Activated CD8-positive, alpha-beta memory T cell treated with anti-CD3 and anti-CD28 coated beads for 48 hours (primary cell): ENCODE data around the gene CACNG6.

Experiments
- DNase-seq, 3 experiments: peaks; one replicate each; pipeline ENCODE4 v3.0.0-alpha.2; 2020; ENCODE audit warnings: low read depth in 2 of 3, low spot score in 2 of 3

Gene CACNG6

DNA sequence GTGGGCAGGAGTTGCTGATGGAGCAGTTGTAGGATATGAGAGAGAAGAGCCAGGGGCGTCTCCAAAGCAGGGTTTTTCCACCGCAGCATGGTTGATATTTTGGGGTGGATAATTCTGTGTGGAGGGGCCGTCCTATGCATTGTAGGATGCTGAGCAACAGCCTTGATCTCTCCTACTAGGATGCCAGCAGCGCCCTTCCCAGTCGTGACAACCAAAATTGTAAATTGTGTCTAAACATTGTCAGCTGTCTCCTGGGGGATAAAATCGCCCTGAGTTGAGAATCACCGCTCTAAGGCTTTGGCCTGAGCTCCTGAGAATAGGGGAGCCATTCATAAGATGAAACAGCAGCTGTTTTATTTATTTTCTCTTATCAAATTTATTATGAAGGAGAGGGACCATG lies 24.5 kb upstream of the CACNG6 start:
- no peak for DNase-seq

DNA sequence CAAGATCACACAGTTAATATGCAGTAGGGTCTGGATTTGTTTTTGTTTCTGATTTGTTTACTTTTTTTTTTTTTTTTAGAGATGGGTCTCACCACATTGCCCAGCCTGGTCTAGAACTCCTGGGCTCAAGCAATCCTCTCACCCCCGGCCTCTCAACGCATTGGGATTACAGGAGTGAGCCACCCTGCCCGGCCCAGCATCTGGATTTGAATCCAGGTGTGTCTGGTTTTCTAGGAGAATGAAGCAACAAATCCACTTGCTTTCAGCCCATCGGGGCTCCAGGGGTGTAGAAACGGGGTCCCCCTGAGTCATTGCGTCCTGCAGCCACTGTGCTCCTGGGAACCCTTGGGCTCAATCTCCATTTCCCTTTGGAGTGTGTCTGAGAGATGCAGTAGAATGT lies 22.1 kb upstream of the CACNG6 start:
- DNase-seq: no peak

DNA sequence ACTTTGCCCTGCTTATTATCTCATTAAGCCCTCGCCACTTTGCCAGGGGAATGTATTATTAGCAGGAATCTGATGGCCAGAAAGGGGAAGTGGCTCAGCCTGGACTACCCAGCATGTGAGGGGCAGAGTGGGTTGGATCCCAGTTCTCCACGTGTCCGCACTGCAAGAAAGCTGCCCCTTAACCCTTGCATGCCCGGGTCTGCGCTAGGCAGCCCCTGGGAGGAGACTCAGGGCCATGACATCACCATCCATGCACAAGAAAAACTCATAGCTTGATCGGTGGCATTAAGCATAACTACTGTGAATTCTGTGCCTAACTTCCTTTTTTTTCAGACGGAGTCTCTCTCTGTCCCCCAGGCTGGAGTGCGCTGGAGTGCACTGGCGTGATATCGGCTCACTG lies 19.8 kb upstream of the CACNG6 start:
- no peak for DNase-seq

DNA sequence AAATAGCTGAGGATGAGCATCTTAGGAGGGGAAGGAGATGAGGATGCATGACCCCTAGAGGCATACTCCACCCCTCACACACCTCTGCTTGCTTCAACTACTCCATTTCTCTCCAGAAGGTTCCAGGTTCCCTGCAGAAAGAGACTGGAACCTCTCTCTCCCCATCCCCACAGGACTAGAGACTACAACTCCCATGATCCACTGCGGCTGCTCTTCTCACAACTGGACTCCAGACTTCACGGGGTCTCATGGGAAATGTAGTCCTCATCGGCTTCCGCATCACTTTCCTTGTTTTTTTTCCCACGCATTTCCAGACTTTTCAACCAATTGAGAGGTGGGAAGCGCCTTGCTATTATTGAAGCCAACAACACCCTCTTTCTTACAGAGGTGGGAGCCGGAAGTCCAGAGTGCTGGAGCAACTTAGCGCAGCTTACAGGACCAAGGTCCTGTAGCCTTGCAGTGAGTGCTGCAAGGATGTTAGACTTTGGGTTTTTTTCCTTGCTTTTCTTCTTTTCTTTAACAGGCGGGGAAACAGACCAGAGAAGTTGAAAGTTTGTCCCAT lies 13.9 kb upstream of the CACNG6 start:
- DNase-seq: peak in 1 of 3 experiments; percentile 30

DNA sequence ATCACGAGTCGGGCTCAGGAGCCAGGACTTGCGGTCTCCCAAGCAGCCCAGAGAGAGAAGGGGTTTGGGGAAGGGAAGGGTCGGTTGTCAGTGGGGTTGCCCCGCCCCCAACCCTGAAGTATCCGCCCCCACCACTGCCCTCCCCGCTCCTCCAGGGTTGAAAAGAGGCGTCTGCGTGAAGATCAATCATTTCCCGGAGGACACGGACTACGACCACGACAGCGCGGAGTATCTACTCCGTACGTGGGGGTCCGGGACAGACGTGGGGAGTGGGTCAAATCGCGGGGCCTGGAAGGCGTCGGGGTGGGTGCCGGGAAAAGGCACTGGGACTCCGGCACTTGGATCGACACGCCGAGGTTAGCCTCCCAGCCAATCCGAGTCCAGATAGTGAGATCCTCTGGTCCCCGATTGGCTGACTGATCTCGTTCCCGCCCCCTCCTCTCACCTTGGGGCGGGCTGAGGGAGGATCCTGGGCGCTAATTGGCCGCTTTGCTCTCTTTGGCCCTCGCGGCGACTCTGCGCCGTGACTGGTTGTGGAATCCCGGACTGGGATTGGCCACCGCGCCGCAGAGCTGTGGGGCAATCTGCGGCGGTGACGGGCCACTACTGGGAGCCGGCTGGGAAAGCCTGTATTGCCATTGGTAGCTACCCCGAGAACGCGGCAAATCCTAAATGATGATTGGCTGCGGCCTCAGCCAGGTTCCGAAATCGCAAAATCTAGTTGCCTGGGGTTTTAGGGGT lies 13.3 kb upstream of the CACNG6 start:
- DNase-seq: no peak

DNA sequence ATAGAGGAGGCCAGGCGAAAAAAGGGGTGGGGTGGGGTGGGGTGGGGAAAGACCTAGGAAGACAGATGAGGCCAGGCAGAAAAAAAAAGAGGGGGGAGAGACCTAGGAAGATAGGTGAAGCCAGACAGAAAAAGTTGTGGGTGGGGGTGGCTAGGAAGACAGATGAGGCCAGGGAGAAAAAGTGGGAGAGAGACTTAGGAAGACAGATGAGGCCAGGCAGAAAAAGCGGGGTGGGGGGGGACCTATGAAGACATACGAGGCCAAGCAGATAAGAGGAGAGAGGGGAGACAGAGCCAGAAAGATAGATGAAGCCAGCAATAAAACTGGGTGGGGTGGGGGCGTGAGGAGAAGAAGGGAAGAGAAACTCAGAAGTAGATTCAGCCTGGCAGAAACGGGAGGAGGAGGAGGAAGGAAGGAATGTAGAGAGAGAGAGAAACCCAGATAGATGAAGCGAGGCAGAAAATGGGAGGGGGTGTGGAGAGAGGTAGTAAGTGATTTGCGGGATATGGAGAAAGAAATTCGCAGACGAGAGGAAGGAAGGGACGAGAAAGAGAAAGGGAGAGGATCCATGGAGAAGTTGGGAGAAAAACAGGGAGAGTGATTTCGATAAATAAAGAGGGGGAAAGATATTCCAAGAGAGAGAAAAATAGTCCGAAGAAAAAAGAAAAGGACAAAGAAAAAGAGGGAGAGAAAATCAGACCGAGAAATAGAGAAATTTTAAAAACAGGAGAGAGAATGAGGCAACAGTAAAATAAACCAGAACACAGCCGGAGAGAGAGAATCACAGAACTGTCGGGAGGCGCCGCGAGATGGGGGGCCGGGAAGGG lies 12.2 kb upstream of the CACNG6 start:
- no peak for DNase-seq

DNA sequence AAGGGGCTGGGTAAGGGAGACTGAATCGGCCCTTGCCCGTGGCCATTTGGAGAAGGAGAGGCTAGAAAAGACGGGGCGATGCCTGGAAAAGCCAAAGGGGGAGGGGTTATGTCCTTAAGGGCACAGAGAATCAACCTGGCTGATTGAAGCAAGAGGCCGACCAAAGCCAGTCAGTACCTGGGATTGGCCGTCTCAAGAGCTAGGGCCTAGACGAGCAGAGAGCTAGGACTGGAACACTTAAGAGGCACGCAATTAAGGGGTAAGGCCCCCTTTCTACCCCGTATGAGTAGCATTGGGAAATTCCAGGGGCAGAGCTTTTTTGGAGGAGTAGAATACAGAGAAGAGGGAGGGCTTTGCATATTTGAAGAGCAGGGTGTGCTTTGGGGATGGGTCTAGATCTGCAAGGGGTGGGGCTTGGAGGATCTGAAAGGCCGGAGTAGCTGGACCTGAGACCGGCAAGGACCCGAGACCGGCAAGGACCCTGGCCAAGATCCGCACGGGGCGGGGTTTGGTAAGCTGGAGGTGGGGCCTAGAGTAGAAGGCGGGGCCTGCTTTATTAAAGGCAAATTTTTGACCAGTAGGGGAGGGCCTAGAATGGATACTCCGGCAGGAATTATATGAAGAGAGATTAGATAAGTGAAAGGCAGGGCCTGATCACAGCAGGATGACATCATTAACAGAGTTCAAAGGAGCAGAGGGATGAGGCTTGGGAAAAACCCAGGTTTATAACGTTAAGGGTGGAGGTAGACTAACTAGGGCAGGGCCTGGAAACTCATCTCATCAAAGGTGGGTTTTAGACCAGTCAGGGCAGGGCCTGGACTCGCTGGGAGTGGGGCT lies 10.7 kb upstream of the CACNG6 start:
- DNase-seq: no peak

DNA sequence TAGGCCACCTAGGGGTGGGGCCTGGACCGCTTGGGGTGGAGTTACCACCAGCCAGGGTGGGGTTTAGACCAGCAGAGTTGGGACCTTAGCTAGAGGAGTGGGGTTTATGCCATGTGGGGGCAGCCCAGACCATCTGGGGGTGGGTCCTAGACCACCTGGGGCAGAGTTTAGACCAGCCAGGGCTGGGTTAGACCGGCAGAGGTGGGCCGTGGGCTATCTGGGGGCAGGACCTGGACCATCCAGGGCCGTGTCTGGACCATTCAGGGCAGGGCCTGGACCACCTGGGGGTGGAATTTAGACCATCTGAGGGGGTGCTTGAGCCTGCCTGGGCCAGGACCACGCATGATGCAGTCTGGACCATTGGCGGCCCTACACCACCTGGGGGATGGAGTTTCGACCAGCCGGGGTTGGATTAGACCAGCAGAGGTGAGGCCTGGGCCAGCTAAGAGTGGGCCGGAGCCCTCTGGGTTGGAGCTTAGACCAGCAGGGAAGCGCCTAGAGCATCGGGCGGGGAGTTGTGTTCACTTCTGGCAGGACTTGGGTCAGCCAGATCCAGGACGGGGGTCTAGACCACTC lies 10.0 kb upstream of the CACNG6 start:
- DNase-seq: no peak

DNA sequence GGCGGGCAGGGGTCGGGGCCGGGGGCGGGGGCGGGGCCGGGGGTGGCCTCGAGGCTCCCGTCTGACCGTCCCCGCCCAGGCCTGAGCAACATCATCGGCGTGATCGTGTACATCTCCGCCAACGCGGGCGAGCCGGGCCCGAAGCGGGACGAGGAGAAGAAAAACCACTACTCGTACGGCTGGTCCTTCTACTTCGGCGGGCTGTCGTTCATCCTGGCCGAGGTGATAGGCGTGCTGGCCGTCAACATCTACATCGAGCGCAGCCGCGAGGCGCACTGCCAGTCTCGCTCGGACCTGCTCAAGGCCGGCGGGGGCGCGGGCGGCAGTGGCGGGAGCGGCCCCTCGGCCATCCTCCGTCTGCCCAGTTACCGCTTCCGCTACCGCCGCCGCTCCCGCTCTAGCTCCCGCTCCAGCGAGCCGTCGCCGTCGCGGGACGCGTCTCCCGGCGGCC lies 9.4 kb upstream of the CACNG6 start:
- DNase-seq: no peak

DNA sequence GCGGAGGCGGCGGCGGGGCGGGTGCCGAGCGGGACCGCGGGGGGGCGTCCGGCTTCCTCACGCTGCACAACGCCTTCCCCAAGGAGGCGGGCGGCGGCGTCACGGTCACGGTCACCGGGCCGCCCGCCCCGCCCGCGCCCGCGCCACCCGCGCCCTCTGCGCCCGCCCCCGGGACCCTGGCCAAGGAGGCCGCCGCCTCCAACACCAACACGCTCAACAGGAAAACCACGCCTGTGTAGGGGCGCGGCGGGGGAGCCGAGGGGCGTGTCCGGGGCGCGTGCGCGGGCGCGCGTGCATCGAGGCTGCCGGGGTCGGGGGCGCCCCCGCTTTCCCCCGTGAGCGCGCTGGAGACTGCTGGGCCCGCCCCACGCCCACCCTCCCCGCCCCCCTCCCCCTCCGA lies 8.8 kb upstream of the CACNG6 start:
- DNase-seq: no peak

DNA sequence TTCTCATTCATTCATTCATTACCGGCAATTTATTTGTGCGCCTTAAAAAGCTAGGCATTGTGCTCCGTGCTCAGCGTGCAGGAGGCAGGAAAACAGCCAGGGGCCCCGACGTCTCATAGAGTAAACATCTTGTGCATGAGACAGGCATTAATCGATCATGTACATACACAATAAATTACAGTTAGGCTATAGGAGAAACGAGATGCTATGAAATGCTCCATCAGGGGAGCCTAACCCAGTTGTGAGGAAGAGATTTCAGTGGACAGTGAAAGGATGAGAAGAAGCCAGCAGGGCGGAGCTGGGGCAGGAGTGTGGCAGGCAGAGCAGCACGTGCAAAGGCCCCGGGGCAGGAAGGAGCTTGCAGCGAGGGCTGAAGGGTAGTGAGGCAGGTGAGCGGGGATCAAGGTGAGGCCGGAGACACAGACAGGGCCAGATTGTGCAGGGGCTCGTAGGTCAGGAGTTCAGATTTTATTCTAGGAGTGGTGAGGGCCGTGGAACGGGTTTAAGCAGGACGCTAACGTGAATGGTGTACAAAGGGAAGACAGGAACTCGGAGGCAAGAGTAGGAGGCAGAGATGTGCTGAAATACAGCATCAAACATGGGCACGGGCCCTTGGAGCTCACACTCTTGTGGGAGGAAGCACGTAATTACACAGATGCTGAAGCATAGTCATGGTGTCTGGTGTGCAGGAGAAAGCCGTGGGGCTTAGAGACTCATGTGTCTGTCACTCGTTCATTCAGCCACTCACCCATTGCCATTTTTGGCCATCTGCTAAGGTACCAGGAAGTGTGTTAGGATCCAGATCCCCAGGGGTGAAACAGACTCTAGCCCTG lies 7.8 kb upstream of the CACNG6 start:
- no peak for DNase-seq

DNA sequence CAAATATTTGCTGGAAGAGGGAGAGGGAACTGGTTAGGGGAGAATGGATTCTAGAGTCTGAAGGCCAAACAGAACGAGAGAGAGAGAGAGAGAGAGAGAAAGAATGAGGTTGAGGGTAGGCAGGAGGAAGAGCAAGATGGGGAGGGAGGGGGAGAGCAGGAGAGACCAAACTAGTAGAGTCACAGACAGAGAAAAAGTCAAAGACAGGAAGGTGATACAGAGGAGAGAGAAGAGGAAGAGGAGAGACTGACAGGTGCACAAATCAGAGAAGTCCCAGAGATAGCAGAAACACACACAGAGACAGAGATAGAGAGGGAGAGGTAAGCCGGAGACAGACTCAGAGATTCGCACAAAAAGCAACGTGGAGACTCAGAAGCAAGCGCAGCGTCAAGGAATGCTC lies 5.6 kb upstream of the CACNG6 start:
- DNase-seq: no peak

DNA sequence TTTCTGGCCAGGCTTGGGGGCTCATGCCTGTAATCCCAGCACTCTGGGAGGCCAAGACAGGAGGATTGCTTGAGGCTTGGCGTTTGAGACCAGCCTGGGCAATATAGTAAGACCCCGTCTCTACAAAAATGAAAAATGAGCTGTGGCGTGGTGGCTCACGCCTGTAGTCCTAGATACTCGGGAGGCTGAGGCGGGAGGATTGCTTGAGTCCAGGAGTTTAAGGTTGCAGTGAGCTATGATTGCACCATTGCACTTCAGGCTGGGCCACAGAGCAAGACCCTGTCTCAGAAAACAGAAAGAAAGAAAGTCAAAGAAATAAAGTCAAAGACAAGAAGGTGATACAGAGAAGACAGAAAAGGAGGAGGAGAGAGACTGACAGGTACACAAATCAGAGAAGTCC lies 2.5 kb upstream of the CACNG6 start:
- no peak for DNase-seq

DNA sequence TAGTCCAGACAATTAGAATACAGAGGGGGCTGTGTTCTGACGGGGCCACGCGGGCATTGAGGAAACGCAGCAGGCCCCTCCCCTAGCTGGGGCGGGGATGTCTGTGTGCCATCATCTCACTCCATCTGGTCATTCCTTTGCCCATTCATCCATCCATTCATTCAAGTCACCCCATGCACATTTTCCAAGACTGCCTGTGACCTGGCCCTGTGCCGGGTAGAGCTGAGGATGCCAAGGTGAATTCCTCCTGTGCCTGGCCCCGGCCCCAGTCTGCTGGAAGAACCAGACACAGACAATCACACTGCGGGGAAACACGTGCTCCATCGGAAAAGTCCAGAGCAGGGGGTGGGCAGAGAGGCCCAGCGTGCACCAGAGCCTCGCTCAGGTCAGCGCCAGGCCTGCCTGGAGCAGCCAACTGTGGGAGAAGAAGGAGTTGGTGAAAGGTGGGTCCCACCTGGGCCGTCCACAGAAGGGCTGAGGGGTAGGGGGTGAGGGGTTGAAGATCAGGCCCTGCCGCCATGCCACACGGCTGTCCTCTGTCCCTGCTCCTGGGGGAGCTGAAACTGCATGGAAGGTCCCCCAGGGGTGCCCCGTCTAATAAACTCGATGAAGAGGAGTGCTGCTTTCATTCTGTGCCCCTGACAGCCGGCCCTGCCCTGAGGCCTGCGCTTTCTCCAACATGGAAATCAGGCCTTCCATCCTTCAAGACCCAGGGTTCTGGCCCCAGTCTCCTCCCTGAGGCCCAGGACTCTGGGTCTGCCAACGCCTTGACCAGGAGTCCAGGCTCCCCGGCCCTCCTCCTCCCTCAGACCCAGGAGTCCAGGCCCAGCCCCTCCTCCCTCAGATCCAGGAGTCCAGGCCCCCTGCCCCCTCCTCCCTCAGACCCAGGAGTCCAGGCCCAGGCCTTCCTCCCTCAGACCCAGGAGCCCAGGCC lies 1.6 kb upstream of the CACNG6 start:
- DNase-seq: no peak

DNA sequence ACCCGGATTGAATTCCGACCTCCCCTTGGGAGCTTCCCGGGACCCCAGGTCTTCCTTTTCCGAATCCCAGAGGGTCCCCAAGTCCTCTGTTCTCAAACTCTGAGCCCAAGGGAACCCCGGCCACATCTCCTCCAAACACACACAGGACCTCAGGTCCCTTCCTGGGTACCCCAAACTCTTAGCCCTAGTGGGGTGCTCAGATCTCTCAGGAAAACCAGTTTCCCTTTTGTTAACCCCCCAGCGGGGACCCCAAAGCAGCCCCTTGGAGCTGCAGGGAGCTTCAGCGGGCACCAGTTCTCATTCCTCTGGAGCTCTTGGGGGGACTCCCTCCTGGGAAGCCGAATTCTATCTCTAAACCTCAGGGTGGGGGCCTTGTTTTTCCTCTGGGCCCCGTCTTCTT lies 774 bp downstream of the CACNG6 start:
- no peak for DNase-seq

DNA sequence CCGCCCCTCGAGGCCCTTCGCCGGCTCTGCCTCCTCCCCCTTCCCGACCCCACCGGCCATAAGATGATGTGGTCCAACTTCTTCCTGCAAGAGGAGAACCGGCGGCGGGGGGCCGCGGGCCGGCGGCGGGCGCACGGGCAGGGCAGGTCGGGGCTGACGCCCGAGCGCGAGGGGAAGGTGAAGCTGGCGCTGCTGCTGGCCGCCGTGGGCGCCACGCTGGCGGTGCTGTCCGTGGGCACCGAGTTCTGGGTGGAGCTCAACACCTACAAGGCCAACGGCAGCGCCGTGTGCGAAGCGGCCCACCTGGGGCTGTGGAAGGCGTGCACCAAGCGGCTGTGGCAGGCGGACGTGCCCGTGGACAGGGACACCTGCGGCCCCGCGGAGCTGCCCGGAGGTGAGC lies 1.4 kb downstream of the CACNG6 start:
- DNase-seq: no peak

DNA sequence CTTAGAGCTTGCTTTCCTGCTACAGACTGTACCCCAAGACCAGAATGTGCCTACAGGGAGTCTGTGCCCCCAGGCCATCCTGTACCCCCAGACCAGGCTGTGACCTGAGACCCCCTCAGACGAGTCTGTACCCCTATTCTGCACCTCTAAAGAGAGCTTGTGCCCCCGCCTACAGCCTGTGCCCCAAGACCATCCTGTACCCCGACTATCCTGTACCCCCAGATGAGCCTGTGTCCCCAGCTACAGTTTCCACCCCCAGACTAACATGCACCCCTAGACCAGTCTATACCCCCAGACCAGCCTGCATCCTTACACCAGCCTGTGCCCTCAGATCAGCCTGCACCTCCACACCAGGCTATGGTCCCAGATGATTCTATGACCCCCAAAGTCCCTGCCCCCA lies 2.0 kb downstream of the CACNG6 start:
- DNase-seq: no peak

DNA sequence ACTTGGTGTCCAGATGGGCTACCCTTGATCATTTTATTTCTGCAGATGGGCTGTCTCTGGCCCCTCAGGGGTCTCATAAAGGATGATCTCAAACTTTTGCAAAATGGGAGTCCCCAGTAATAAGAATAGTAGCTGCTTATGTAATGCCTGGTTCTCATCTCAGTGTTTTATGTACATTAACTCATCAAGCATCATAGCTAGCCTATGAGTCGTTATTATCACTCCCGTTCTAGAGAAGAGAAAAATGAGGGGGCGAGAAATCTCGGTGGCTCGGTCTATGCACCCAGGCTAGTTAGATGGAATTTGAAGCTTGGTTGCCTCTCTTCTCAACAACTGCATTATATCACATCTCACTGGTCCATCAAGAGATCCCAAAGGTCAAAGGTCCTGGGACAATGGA lies 3.4 kb downstream of the CACNG6 start:
- no peak for DNase-seq

DNA sequence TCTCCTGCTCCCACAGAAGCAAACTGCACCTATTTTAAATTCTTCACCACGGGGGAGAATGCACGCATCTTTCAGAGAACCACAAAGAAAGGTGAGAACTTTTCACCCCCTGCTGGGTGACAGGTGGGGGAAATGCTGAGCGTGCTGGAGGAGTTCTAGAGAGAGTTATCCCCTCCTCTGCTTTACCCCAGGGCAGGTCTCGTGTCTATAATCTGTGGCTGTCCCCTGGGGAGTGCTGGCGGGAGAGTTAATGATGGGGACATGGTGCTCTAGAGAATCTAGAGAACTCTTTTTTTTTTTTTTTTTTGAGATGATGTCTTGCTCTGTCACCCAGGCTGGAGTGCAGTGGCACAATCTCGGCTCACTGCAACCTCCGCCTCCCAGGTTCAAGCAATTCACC lies 6.8 kb downstream of the CACNG6 start:
- DNase-seq: no peak
